K562 (cell line): ENCODE results near the gene CCSER2. TPM values are rescaled to one million over a fixed set of nuclear protein-coding genes. Genes with fewer than 3 reads are reported as not detected.

Experiments used
- ATAC-seq: fragments of 200-7000 bp; cut with Tn5 transposase; 3 replicates; pipeline ENCODE4 v1.9.1; 2020; ENCODE audit warnings: moderate library complexity
- BruUV-seq: library from RNA; stranded (reverse); fragments of 400-500 nt; replicated peaks from 2 replicates; lab custom pipeline; 2021; lab: Mats Ljungman, UMichigan
- CTCF ChIA-PET: fragments of 300-600 bp; formaldehyde crosslinking; extraction: SDS; loops from one replicate; lab custom pipeline; 2021; ENCODE audit warnings: low intra/inter-chr PET ratio; lab: Yijun Ruan, JAX
- POLR2A ChIA-PET: fragments of 300-600, 350-650 bp; sonication (Branson Sonifier 250); formaldehyde crosslinking; extraction: SDS; loops from one replicate; lab custom pipeline; 2021; ENCODE audit warnings: antibody characterized with exemption, inconsistent platforms; lab: Yijun Ruan, JAX
- DNase-seq, 4 experiments: peaks; one replicate each; pipeline versions ENCODE4 v3.0.0 to v3.0.0-alpha.2; 2011 to 2018; ENCODE audit warnings: low spot score in 3 of 4, mixed read lengths in 3 of 4; ENCODE audit errors: extremely low read depth in 1 of 4
- FAIRE-seq: peaks from 2 replicates; lab custom pipeline; 2011; peaks lifted over from hg19 to GRCh38; lab: Jason Lieb, UNC
- H2AFZ ChIP-seq: 2 replicates; pipeline ENCODE4 v1.6.0; 2011; ENCODE audit warnings: low read depth, low read length, control low read depth, inconsistent platforms
- H3K27ac ChIP-seq: fragments of 200-600 bp; 3 replicates; pipeline ENCODE4 v1.8.0; 2011; ENCODE audit warnings: low read depth, mild to moderate bottlenecking, control low read depth, inconsistent platforms, low read length, moderate library complexity, mixed read lengths; ENCODE audit errors: extremely low read depth
- H3K27me3 ChIP-seq, 2 experiments: fragments of 300-600 bp in 1 of 2; 2 replicates in 1 of 2; 3 replicates in 1 of 2; pipeline versions ENCODE4 v1.6.0 to v1.8.0; 2011; ENCODE audit warnings: inconsistent platforms in 2 of 2, low read length in 2 of 2, mild to moderate bottlenecking in 1 of 2, mixed read lengths in 1 of 2, moderate library complexity in 1 of 2; ENCODE audit not compliant: control insufficient read depth in 2 of 2, insufficient read depth in 2 of 2
- H3K36me3 ChIP-seq: fragments of 300-600 bp; 3 replicates; pipeline ENCODE4 v1.8.0; 2011; ENCODE audit warnings: mild to moderate bottlenecking, low read length, inconsistent platforms; ENCODE audit not compliant: control insufficient read depth, insufficient read depth
- H3K4me1 ChIP-seq, 2 experiments: fragments of 200-600 bp in 1 of 2; replicated peaks in 1 of 2; 2 replicates in 1 of 2; 3 replicates in 1 of 2; pipeline versions ENCODE4 v1.5.1 to v1.8.0; 2011; ENCODE audit warnings: inconsistent platforms in 2 of 2, low read length in 2 of 2, mild to moderate bottlenecking in 1 of 2, mixed read lengths in 1 of 2, moderate library complexity in 1 of 2; ENCODE audit not compliant: control insufficient read depth in 2 of 2, insufficient read depth in 2 of 2
- H3K4me2 ChIP-seq: 2 replicates; pipeline ENCODE4 v1.6.1; 2011; ENCODE audit warnings: low read length, control low read depth, inconsistent platforms, mixed read lengths; ENCODE audit not compliant: insufficient read depth
- H3K4me3 ChIP-seq: fragments of 200-600 bp; sonication (generic), shearing (Covaris generic); 2 replicates; pipeline ENCODE4 v1.5.1; 2016; ENCODE audit warnings: control low read depth, inconsistent platforms
- H3K79me2 ChIP-seq: fragments of 200-600 bp; 3 replicates; pipeline ENCODE4 v1.8.0; 2011; ENCODE audit warnings: low read length, inconsistent platforms; ENCODE audit not compliant: control insufficient read depth, insufficient read depth
- H3K9ac ChIP-seq, 2 experiments: 2 replicates each; pipeline versions ENCODE4 v1.6.0 to v1.6.1; 2011; ENCODE audit warnings: low read depth in 2 of 2, low read length in 2 of 2, control low read depth in 1 of 2, inconsistent platforms in 1 of 2, mild to moderate bottlenecking in 1 of 2, mixed read lengths in 1 of 2; ENCODE audit not compliant: insufficient read depth in 1 of 2
- H3K9me1 ChIP-seq: one replicate; pipeline ENCODE4 v1.6.0; 2011; ENCODE audit warnings: inconsistent platforms, mild to moderate bottlenecking, low read length, moderate library complexity; ENCODE audit not compliant: control insufficient read depth, insufficient read depth
- H3K9me3 ChIP-seq: replicated peaks from 2 replicates; pipeline ENCODE4 v1.5.1; 2011; ENCODE audit warnings: low read depth, low read length, inconsistent platforms; ENCODE audit not compliant: control insufficient read depth, insufficient read depth
- H4K20me1 ChIP-seq: replicated peaks from 2 replicates; pipeline ENCODE4 v1.6.1; 2011; ENCODE audit warnings: low read length, inconsistent platforms, mixed read lengths; ENCODE audit not compliant: control insufficient read depth, insufficient read depth
- CBX8 ChIP-seq: fragments of 200-600 bp; sonication (generic); IDR thresholded peaks from 2 replicates; pipeline ENCODE4 v1.6.1; 2012; ENCODE audit warnings: borderline replicate concordance, mixed run types, low read depth, mild to moderate bottlenecking, moderate library complexity, mixed read lengths, low read length, control low read depth, inconsistent platforms; ENCODE audit not compliant: poor library complexity, severe bottlenecking; ENCODE audit errors: extremely low read depth
- DMBX1 ChIP-seq: fragments of 250-450 bp; sonication (Bioruptor Pico); IDR thresholded peaks from 2 replicates; pipeline ENCODE4 v1.8.0; 2022; ENCODE audit warnings: inconsistent platforms, mild to moderate bottlenecking, moderate library complexity, borderline replicate concordance
- DPF2 ChIP-seq: fragments of 450-650 bp; IDR thresholded peaks from 2 replicates; pipeline ENCODE4 v1.6.1; 2016
- HLTF ChIP-seq: fragments of 450-650 bp; IDR thresholded peaks from 2 replicates; pipeline ENCODE4 v1.6.1; 2016
- KDM5B ChIP-seq: fragments of 200-600 bp; sonication (generic); IDR thresholded peaks from 2 replicates; pipeline ENCODE4 v1.6.1; 2012; ENCODE audit warnings: low read depth, mild to moderate bottlenecking, moderate library complexity, low read length, control low read depth, inconsistent platforms; ENCODE audit not compliant: insufficient replicate concordance
- NBN ChIP-seq: fragments of 450-650 bp; IDR thresholded peaks from 2 replicates; pipeline ENCODE4 v1.6.1; 2016; ENCODE audit warnings: low read depth, mild to moderate bottlenecking
- RHOXF2B ChIP-seq: fragments of 250-450 bp; sonication (Bioruptor Pico); conservative IDR thresholded peaks from 2 replicates; pipeline ENCODE4 v1.5.1; 2021
- SNIP1 ChIP-seq: fragments of 450-650 bp; IDR thresholded peaks from 2 replicates; pipeline ENCODE4 v1.7.1; 2017; ENCODE audit warnings: low read depth, mild to moderate bottlenecking
- TSC22D4 ChIP-seq: fragments of 450-650 bp; IDR thresholded peaks from 2 replicates; pipeline ENCODE4 v1.6.1; 2016; ENCODE audit warnings: missing genetic modification characterization, missing biosample characterization, control low read depth
- ZNF212 ChIP-seq: fragments of 450-650 bp; formaldehyde crosslinking; IDR thresholded peaks from 2 replicates; pipeline ENCODE4 v1.4.0; 2020; ENCODE audit warnings: mild to moderate bottlenecking
- ZNF57 ChIP-seq: fragments of 450-650 bp; formaldehyde crosslinking; IDR thresholded peaks from 2 replicates; pipeline ENCODE4 v1.4.0; 2020; ENCODE audit warnings: mild to moderate bottlenecking, moderate library complexity
- ZNF764 ChIP-seq: fragments of 250-450 bp; sonication (Bioruptor Pico); IDR thresholded peaks from 2 replicates; pipeline ENCODE4 v1.4.0; 2020; ENCODE audit warnings: low read depth, mild to moderate bottlenecking, moderate library complexity
- WGBS: fragments of 100-300 bp; shearing (Covaris generic); methylation state at CpG from one replicate; pipeline ENCODE4 v1.1.6; 2016; ENCODE audit warnings: low coverage, mixed read lengths; ENCODE audit not compliant: insufficient coverage; ENCODE audit errors: missing lambda C conversion rate; 5-methylcytosine and 5-hydroxymethylcytosine counted together
- in situ Hi-C: fragments of 300-500 bp; cut with MboI; formaldehyde crosslinking; loops from 4 replicates; pipeline ENCODE4 v1.15.0; 2018; ENCODE audit warnings: inconsistent platforms, mixed read lengths
- intact Hi-C: fragments of 100-400 bp; cut with micrococcal nuclease; formaldehyde crosslinking; loops from 2 replicates; pipeline ENCODE4 v1.14.2; 2022
- polyA plus RNA-seq, 8 experiments: library from polyadenylated mRNA; depleted of rRNA in 4 of 8; stranded (reverse) in 5 of 8; unstranded in 3 of 8; fragments of >200 nt; fragmentation: Nextera tagmentation in 2 of 8; fragmentation: Illumina TruSeq in 1 of 8; extraction: Ambion mirVana in 2 of 8; extraction: Trizol in 1 of 8; gene quantifications; 2 replicates each; pipeline versions ENCODE4 v1.2.1 to v1.2.3, GENCODE V29; 2011 to 2014; ENCODE audit warnings: inconsistent platforms in 1 of 8, missing spikeins in 1 of 8
- total RNA-seq, 7 experiments: library from RNA; depleted of rRNA in 6 of 7; stranded (reverse); fragments of >200 nt in 6 of 7; fragmentation: Illumina TruSeq in 2 of 7; extraction: Trizol in 2 of 7; gene quantifications; 2 replicates each; pipeline versions ENCODE4 v1.2.1 to v1.2.3, GENCODE V29; 2011 to 2021; ENCODE audit warnings: low replicate concordance in 1 of 7
- TF ChIP-seq, protein P1 (sequence below): fragments of 450-650 bp; IDR thresholded peaks from 2 replicates; pipeline ENCODE4 v1.6.1; 2016; ENCODE audit warnings: low read depth, mild to moderate bottlenecking, moderate library complexity
- TF ChIP-seq, protein P2 (sequence below): fragments of 450-650 bp; formaldehyde crosslinking; IDR thresholded peaks from 2 replicates; pipeline ENCODE4 v1.4.0; 2020; ENCODE audit warnings: mild to moderate bottlenecking, moderate library complexity
- TF ChIP-seq, protein P3 (sequence below): fragments of 250-450 bp; sonication (Bioruptor Pico); IDR thresholded peaks from 2 replicates; pipeline ENCODE4 v1.5.0; 2021; ENCODE audit warnings: mild to moderate bottlenecking, borderline replicate concordance
- TF ChIP-seq, protein P4 (sequence below): fragments of 250-450 bp; sonication (Bioruptor Pico); IDR thresholded peaks from 2 replicates; pipeline ENCODE4 v1.8.0; 2021; ENCODE audit warnings: mild to moderate bottlenecking, moderate library complexity

The CCSER2 gene
- total and polyA plus RNA-seq, 9 of the 15 experiments (the other 6 are each of a cell fraction or from before 2014, with no cell fraction given) = 2.7 to 15.1 (median 9.7) TPM

DNA sequence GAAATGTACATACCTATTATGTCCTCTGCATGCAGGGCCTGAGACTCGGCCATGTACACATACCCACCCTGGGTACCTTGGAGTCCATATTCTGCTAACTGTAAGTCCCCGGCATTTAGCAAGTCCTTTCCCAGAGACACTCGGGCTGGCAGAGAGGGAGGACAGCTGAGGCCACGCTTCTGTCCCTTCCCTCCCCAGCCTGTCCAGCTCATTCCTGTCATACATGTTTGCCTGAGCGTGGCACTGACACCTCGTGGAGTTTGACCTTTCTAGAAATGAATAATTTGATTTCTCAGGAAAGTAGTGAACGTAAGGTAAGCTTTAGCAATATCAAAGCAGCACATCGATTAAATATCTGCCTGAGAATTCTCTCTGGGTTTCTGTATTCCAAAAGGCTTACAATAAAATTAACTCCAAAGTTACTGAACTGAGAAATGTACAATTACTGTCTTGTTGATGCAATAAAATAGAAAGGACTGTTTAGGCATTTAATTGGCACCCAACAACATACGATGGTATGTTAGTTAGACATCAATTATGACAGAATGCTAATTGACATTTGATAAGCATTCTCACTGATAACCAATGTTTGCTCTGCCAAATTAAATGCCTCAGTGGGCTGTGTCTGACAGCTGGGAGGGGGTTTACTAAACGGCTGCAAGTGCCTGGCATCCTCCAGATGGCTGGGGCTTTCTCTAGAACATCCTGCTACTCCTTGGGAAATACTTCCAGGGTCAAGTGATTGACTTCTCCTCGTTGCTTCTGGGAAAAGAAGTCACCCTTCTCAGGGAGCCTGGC is 221.2 kb downstream of the CCSER2 start:
- H2AFZ ChIP-seq = no peak overlapping the region
- H3K27ac ChIP-seq = no peak overlapping the region
- ATAC-seq (no peak), FAIRE-seq (no peak), DNase-seq (no peak)
- no peaks in the 10 kb centered on the region for H3K79me2 ChIP-seq
- H3K4me1 ChIP-seq = peaks cover 0 to 2% of the 10 kb centered on the region in 2 experiments; a peak in 1 of 5 replicates
- in situ Hi-C loops (no loop called here), intact Hi-C loops (loop anchor here (10.0 kb wide), 2 partner anchors 115 to 1825 kb away; no protein-coding TSS in a partner anchor)
- BruUV-seq = no TSS peak
- ChIA-PET POLR2A (interaction anchor here (0.6 kb wide), 1 partner anchor 49 kb away, joined by 3 read pairs; no protein-coding TSS in a partner anchor), CTCF (no interaction called here)
- no peak overlapping the region for H3K4me2 ChIP-seq
- no peak overlapping the region for H3K9ac ChIP-seq
- H3K9me1 ChIP-seq = no peaks in the 10 kb centered on the region
- H3K36me3 ChIP-seq = no peaks in the 10 kb centered on the region
- H3K9me3 ChIP-seq = no peaks in the 10 kb centered on the region
- no peaks in the 10 kb centered on the region for H4K20me1 ChIP-seq
- H3K27me3 ChIP-seq = peaks cover 4 to 15% of the 10 kb centered on the region in 2 experiments; a peak in 3 of 5 replicates
- 1% methylated on average over 11 of the region's 11 CpGs for WGBS
- no peak overlapping the region for H3K4me3 ChIP-seq
- TF ChIP-seq KDM5B (no peak), ZNF57 (CRISPR knock-in tag) (no peak), CBX8 (no peak), ZNF764 (no peak), SNIP1 (no peak), DMBX1 (no peak), DPF2 (no peak), ZNF212 (CRISPR knock-in tag) (no peak), HLTF (no peak), RHOXF2B (CRISPR knock-in tag) (no peak), TSC22D4 (tag) (no peak), NBN (no peak)
- TF ChIP-seq, protein P1, sequence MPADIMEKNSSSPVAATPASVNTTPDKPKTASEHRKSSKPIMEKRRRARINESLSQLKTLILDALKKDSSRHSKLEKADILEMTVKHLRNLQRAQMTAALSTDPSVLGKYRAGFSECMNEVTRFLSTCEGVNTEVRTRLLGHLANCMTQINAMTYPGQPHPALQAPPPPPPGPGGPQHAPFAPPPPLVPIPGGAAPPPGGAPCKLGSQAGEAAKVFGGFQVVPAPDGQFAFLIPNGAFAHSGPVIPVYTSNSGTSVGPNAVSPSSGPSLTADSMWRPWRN = no peak
- TF ChIP-seq, protein P2, sequence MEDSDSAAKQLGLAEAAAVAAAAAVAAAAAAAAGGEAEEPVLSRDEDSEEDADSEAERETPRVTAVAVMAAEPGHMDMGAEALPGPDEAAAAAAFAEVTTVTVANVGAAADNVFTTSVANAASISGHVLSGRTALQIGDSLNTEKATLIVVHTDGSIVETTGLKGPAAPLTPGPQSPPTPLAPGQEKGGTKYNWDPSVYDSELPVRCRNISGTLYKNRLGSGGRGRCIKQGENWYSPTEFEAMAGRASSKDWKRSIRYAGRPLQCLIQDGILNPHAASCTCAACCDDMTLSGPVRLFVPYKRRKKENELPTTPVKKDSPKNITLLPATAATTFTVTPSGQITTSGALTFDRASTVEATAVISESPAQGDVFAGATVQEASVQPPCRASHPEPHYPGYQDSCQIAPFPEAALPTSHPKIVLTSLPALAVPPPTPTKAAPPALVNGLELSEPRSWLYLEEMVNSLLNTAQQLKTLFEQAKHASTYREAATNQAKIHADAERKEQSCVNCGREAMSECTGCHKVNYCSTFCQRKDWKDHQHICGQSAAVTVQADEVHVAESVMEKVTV (CRISPR knock-in tag) = no peak
- TF ChIP-seq, protein P3, sequence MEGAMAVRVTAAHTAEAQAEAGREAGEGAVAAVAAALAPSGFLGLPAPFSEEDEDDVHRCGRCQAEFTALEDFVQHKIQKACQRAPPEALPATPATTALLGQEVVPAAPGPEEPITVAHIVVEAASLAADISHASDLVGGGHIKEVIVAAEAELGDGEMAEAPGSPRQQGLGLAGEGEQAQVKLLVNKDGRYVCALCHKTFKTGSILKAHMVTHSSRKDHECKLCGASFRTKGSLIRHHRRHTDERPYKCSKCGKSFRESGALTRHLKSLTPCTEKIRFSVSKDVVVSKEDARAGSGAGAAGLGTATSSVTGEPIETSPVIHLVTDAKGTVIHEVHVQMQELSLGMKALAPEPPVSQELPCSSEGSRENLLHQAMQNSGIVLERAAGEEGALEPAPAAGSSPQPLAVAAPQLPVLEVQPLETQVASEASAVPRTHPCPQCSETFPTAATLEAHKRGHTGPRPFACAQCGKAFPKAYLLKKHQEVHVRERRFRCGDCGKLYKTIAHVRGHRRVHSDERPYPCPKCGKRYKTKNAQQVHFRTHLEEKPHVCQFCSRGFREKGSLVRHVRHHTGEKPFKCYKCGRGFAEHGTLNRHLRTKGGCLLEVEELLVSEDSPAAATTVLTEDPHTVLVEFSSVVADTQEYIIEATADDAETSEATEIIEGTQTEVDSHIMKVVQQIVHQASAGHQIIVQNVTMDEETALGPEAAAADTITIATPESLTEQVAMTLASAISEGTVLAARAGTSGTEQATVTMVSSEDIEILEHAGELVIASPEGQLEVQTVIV = no peak
- TF ChIP-seq, protein P4, sequence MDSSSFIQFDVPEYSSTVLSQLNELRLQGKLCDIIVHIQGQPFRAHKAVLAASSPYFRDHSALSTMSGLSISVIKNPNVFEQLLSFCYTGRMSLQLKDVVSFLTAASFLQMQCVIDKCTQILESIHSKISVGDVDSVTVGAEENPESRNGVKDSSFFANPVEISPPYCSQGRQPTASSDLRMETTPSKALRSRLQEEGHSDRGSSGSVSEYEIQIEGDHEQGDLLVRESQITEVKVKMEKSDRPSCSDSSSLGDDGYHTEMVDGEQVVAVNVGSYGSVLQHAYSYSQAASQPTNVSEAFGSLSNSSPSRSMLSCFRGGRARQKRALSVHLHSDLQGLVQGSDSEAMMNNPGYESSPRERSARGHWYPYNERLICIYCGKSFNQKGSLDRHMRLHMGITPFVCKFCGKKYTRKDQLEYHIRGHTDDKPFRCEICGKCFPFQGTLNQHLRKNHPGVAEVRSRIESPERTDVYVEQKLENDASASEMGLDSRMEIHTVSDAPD (CRISPR knock-in tag) = no peak
